SHP77 (cell line): ENCODE data around the gene TTC38.

ENCODE experiments used
- DNase-seq, 2 experiments: peaks; one replicate each; lab custom pipeline; 2025; lab: John Stamatoyannopoulos, UW

Gene TTC38

GRCh38 chr22:46278656-46279645 lies 11.1 kb downstream of the TTC38 start:
- DNase-seq: no peak

GRCh38 chr22:46280063-46280817 lies 12.4 kb downstream of the TTC38 start:
- no peak for DNase-seq

- no peak for DNase-seq
These were observed 13.3 kb downstream of the TTC38 start for GRCh38 chr22:46280999-46281623.

- no peak for DNase-seq
These were observed 14.3 kb downstream of the TTC38 start for GRCh38 chr22:46281866-46282678.

GRCh38 chr22:46286006-46286405 lies 18.2 kb downstream of the TTC38 start:
- no peak for DNase-seq

- DNase-seq: no peak
These were observed 19.4 kb downstream of the TTC38 start for GRCh38 chr22:46286941-46287872.

- DNase-seq: no peak
These were observed 20.3 kb downstream of the TTC38 start for GRCh38 chr22:46287873-46288751.

GRCh38 chr22:46288846-46289243 lies 21.0 kb downstream of the TTC38 start:
- no peak for DNase-seq

- DNase-seq: no peak
These were observed 21.6 kb downstream of the TTC38 start for GRCh38 chr22:46289244-46289891.

GRCh38 chr22:46290121-46290842 lies 22.5 kb downstream of the TTC38 start:
- DNase-seq: no peak

GRCh38 chr22:46290843-46291785 lies 23.3 kb downstream of the TTC38 start:
- no peak for DNase-seq

GRCh38 chr22:46292173-46292572 lies 24.4 kb downstream of the TTC38 start:
- no peak for DNase-seq

GRCh38 chr22:46292732-46293131 lies 24.9 kb downstream of the TTC38 start:
- no peak for DNase-seq

GRCh38 chr22:46293577-46294260 lies 25.9 kb downstream of the TTC38 start:
- no peak for DNase-seq

- DNase-seq: no peak
These were observed 27.0 kb downstream of the TTC38 start for GRCh38 chr22:46294784-46295183.

GRCh38 chr22:46295277-46295971 lies 27.6 kb downstream of the TTC38 start:
- peak in 1 of 2 experiments; percentile 22 for DNase-seq
